Measurements from ENCODE around the gene ADAMTSL4.

The ADAMTSL4 gene

GRCh38 chr1:150534002-150534401 lies 15.2 kb upstream of the ADAMTSL4 start:
- no peak for DNase-seq (ENCODE audit: low read depth in 1 of 2, low spot score in 1 of 2)

GRCh38 chr1:150535511-150536287 lies 13.5 kb upstream of the ADAMTSL4 start:
- no peak for DNase-seq (ENCODE audit: low read depth in 1 of 2, low spot score in 1 of 2)

DNA sequence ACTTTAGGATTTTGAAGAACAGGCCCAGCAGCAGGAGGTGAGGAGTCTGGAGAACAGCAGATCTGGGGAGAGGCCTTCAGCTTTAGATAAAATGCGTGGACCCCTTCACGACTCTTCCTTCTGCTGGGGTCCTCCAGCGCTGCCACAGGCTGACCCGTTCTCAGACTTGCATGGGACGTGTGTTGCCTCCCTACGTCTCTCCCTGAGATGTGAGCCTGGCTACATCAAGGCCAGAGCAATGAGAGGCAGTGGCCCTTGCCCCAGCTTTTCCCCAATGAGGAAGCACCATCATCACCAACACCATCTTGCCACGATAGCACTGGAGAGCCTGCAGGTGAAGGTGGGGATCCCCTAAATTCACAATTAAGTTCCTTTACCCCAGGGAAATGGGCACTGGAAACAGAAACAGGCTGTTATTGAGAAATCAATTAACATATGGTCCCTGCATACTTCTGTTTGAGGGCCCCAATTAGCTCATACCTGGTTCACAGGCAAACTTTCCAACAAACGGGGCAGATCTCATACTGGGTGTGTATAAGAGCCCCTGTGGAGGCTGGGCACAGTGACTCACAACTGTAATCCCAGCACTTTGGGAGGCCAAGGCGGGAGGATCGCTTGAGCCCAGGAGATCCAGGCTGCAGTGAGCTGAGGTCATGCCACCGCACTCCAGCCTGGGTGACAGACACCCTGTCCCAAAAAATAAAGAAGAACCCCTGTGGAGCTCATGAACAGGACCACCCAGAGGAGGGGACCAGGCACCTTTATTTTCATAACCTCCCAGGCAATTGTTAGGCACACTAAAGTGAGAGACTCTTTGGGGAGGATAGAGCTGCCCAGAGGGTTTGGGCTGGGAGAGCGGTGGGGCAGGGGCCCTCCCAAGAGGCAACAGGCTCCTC lies 12.1 kb upstream of the ADAMTSL4 start:
- no peak for DNase-seq (ENCODE audit: low read depth in 1 of 2, low spot score in 1 of 2)

- DNase-seq (ENCODE audit: low read depth in 1 of 2, low spot score in 1 of 2), result no peak
Measured at GRCh38 chr1:150537732-150538684, 11.2 kb upstream of the ADAMTSL4 start.

- DNase-seq (ENCODE audit: low read depth in 1 of 2, low spot score in 1 of 2), result no peak
Measured at GRCh38 chr1:150543500-150544143, 5.6 kb upstream of the ADAMTSL4 start.

DNA sequence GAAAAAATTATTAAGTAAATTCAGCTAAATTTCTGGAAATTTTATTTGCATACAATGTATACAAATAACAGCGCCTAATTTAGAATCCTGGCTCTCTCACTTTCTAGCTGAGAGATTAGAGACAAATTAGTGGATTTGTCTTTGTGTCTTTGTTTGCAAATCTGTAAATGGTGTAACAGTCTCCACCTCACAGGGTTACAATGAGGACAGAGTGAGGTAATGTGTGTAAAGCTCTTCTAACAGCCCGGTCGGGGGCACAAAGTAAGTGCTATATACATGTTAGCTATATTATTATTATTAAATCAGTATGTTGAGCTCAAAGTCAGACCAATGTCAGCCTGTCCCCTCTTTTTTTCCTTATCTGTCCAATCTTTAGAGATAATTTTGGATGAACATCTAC lies 5.0 kb upstream of the ADAMTSL4 start:
- no peak for DNase-seq (ENCODE audit: low read depth in 1 of 2, low spot score in 1 of 2)

- no peak for DNase-seq (ENCODE audit: low read depth in 1 of 2, low spot score in 1 of 2)
Measured at GRCh38 chr1:150545486-150546032, 3.6 kb upstream of the ADAMTSL4 start.

DNA sequence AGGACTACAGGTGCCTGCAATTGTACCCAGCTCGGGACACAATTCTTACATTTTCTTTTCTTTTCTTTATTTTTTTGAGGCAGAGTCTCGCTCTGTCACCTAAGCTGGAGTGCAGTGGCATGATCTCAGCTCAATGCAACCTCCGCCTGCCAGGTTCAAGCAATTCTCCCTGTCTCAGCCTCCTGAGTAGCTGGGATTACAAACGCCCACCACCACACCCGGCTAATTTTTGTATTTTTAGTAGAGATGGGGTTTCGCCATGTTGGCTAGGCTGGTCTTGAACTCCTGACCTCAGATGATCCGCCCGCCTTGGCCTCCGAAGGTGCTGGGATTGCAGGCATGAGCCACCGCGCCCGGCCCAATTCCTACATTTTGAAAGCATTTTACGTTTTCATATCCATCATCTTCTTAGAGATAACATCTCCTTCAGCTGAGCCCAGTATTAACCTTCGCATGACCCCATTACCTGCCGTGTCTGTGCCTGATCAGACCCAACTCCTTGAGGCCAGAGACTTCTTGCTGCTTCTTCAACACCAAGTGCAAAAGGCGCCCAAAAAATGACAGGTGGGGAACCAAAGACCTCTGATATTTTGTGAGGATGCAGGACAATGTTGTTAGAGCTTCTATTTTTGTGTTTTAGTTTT lies 2.8 kb upstream of the ADAMTSL4 start:
- no peak for DNase-seq (ENCODE audit: low read depth in 1 of 2, low spot score in 1 of 2)

GRCh38 chr1:150548324-150548631 lies 930 bp upstream of the ADAMTSL4 start:
- DNase-seq (ENCODE audit: low read depth in 1 of 2, low spot score in 1 of 2), result no peak

DNA sequence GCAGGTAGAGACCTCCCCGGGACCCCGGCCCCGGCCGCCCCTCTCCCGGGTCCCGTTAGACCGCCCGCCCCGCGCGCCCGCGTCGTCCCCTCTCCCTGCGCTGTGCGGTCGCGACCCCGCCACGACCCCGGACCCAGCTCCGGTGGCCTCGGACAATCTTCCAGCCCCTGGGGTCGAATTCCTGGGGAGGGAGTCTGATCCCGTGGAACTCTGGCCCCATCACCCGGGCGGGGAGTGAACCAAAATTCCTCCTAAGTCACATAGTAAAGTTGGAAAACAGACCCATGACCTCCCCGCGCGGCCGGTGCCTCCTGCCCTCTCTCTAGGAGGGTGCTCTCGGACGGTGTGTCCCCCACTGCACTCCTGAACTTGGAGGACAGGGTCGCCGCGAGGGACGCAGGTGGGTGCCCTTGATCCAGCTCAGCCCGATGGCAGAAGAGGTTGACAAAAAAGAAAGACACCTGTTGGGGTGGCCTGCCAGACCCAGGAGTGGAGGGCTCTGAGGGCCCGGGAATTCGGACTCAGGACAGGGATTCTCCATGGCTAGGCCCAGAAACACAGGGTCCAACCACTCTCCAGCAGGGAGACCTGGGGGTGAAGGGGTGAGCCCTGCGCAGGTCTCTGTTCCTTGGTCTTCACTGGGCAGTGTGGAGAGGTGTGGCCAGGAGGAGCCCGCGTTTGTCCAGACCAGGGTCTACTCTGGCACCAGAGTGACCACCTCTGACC lies 451 bp downstream of the ADAMTSL4 start:
- no peak for DNase-seq (ENCODE audit: low read depth in 1 of 2, low spot score in 1 of 2)

DNA sequence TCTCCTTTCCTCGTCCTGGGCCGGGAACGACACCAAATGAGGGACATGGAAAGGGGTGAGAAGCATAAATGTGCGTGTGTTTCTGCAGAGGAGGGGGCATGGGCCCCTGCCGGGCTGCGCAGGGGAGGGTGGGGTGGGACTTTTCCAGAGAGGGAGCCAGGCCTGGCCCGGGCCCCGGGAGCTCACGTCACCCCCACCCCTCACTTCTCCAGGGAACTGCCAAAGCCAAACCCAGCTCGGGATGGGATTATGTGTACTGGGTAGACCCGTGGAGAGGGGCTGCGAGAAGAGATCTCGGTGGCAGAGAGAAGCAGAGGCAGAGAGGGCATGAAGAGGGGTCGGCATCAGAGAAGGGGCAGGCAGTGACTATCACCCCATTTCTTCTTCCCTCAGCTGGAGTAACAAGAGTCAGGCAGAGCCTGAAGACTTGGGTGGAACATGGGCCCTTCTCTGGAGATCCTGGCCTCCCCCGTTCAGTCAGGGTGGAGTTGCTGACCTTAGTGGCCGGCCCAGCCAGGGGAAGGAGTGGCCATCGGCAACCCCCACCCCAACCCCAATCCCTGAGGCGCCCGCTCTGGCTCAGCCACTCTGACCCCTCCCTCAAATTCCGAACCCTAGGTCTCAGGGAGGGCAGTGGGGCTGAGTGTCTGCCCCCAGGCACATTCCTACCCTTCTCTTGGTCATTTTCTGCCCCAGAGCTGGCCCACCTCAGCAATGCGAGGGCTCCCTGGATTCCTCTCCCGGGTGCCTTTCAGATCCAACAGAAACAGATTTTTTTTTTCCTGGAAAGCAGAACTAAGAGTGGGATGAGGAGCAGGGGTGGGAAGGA lies 1.2 kb downstream of the ADAMTSL4 start:
- DNase-seq (ENCODE audit: low read depth in 1 of 2, low spot score in 1 of 2), result no peak

- no peak for DNase-seq (ENCODE audit: low read depth in 1 of 2, low spot score in 1 of 2)
Measured at GRCh38 chr1:150551051-150551783, 2.0 kb downstream of the ADAMTSL4 start.

GRCh38 chr1:150551784-150552127 lies 2.5 kb downstream of the ADAMTSL4 start:
- no peak for DNase-seq (ENCODE audit: low read depth in 1 of 2, low spot score in 1 of 2)

DNA sequence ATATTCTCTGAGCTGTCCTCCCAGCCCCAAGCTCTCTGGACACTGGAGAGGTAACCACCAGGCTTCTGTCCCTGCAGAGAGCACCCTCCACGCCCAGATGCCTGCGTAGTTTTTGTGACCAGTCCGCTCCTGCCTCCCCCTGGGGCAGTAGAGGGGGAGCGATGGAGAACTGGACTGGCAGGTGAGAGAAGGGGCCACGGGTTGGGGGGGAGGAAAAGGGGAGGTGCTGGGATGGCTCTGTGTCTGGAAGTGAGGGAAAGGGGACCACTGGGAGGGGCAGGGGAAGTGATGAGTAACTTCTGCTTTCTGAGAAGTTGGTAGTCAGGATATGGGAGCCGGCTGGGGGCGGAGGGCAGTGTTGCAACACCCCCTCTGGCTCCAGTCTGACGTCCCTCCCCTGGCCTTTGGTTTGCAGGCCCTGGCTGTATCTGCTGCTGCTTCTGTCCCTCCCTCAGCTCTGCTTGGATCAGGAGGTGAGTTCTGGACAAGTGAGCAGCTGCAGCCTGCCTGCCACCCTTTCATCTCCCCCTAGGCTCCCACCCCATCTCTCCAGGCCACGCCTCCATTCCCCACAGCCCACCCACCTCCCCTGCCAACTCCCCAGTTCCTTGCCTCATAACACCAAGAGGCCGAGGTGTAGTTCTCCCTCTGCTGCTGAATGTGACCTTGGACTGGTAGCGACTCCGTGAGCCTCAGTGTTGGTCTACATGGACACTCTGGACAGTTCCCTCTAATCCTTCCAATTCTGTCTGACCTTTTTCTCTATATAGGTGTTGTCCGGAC lies 3.1 kb downstream of the ADAMTSL4 start:
- no peak for DNase-seq (ENCODE audit: low read depth in 1 of 2, low spot score in 1 of 2)

DNA sequence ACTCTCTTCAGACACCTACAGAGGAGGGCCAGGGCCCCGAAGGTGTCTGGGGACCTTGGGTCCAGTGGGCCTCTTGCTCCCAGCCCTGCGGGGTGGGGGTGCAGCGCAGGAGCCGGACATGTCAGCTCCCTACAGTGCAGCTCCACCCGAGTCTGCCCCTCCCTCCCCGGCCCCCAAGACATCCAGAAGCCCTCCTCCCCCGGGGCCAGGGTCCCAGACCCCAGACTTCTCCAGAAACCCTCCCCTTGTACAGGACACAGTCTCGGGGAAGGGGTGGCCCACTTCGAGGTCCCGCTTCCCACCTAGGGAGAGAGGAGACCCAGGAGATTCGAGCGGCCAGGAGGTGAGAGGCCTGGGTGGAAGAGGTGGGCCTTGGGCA lies 3.7 kb downstream of the ADAMTSL4 start:
- no peak for DNase-seq (ENCODE audit: low read depth in 1 of 2, low spot score in 1 of 2)

DNA sequence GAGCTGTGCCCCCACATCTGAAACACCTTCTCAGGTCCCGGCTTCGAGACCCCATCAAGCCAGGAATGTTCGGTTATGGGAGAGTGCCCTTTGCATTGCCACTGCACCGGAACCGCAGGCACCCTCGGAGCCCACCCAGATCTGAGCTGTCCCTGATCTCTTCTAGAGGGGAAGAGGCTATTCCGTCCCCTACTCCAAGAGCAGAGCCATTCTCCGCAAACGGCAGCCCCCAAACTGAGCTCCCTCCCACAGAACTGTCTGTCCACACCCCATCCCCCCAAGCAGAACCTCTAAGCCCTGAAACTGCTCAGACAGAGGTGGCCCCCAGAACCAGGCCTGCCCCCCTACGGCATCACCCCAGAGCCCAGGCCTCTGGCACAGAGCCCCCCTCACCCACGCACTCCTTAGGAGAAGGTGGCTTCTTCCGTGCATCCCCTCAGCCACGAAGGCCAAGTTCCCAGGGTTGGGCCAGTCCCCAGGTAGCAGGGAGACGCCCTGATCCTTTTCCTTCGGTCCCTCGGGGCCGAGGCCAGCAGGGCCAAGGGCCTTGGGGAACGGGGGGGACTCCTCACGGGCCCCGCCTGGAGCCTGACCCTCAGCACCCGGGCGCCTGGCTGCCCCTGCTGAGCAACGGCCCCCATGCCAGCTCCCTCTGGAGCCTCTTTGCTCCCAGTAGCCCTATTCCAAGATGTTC lies 4.3 kb downstream of the ADAMTSL4 start:
- no peak for DNase-seq (ENCODE audit: low read depth in 1 of 2, low spot score in 1 of 2)

DNA sequence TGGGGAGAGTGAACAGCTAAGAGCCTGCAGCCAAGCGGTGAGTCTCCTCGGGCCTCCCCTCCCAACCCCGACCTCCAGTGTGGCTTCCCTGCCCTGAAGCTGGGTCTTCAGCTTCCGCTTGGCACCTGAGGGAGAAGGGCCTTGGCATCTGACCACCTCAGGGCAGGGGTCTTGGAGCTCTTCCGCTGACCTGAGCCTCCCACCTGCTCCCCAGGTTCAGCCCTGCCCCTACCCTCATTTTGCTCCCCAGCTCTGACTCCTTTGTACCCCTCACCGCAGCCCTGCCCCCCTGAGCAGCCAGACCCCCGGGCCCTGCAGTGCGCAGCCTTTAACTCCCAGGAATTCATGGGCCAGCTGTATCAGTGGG lies 4.9 kb downstream of the ADAMTSL4 start:
- DNase-seq (ENCODE audit: low read depth in 1 of 2, low spot score in 1 of 2), result no peak

All from stimulated activated CD4-positive, alpha-beta T cell treated with anti-CD3 and anti-CD28 coated beads, Interleukin-15, amount 100 ng/mL, for 1 hour (primary cell).